ENCODE results near the gene LOXHD1.

Gene LOXHD1

DNA sequence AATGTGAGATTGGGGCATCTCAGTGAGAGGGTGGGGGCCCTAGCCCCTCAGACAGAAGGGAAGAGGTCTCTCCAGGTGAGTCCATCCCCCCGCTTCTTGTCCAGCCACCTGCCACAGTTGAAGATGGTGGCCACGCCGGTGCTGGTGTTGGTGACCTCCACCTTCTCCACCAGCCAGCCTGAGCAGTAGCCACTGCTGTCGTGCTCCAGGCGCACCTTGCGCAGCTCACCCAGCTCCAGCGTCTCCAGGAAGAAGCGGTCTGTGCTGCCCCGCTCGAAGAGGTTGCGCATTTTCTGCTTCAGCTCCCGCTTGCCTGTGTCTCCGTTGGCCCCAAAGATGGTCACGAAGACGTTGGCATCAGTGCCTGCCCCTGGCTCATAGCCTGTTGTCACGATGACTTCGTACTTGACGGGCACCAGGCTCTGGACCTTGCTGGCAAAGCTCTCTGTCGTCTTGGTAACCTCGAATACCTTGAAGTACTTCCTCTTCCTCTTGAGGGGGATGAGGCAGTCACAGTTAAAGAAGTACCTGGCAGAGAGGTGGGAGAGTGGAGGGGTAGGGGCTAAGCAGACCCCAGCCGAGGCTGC lies 179.5 kb downstream of the LOXHD1 start:
- Histone ChIP-seq H3K36me3 (ENCODE audit: control insufficient read depth, insufficient read depth, low read length) (no peaks in the 10 kb centered on the region), H3K4me1 (ENCODE audit: control insufficient read depth, insufficient read depth, low read length, poor library complexity, severe bottlenecking) (no peaks in the 10 kb centered on the region), H3K27ac (ENCODE audit: insufficient read depth, low read length, poor library complexity, severe bottlenecking) (no peak overlapping the region), H3K9me3 (ENCODE audit: control insufficient read depth, low read length) (no peaks in the 10 kb centered on the region), H3K27me3 (replicated peaks; ENCODE audit: control insufficient read depth, insufficient read depth, low read length, poor library complexity, severe bottlenecking) (no peaks in the 10 kb centered on the region), H3K4me3 (ENCODE audit: insufficient read depth, low read depth, low read length, poor library complexity, severe bottlenecking) (no peak overlapping the region)
- no peak for DNase-seq

DNA sequence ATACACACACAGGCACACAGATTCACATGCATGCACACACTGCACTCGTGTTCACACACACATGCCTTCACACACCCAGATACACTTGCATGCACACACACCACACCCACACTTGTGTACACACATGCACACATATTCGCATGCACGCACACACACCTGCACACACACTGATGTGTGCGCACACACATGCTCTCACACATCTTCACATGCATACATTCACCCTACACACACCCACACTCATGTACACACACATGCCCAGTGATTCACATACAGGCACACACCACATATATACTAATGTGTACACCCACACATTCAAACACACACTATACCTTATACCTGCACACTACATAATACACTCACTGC lies 181.6 kb downstream of the LOXHD1 start:
- H3K4me1 ChIP-seq (ENCODE audit: control insufficient read depth, insufficient read depth, low read length, poor library complexity, severe bottlenecking) = no peaks in the 10 kb centered on the region
- no peak overlapping the region for H3K27ac ChIP-seq (ENCODE audit: insufficient read depth, low read length, poor library complexity, severe bottlenecking)
- H3K4me3 ChIP-seq (ENCODE audit: insufficient read depth, low read depth, low read length, poor library complexity, severe bottlenecking) = no peak overlapping the region
- no peaks in the 10 kb centered on the region for H3K36me3 ChIP-seq (ENCODE audit: control insufficient read depth, insufficient read depth, low read length)
- DNase-seq = no peak
- H3K27me3 ChIP-seq (replicated peaks; ENCODE audit: control insufficient read depth, insufficient read depth, low read length, poor library complexity, severe bottlenecking) = no peaks in the 10 kb centered on the region
- no peaks in the 10 kb centered on the region for H3K9me3 ChIP-seq (ENCODE audit: control insufficient read depth, low read length)

DNA sequence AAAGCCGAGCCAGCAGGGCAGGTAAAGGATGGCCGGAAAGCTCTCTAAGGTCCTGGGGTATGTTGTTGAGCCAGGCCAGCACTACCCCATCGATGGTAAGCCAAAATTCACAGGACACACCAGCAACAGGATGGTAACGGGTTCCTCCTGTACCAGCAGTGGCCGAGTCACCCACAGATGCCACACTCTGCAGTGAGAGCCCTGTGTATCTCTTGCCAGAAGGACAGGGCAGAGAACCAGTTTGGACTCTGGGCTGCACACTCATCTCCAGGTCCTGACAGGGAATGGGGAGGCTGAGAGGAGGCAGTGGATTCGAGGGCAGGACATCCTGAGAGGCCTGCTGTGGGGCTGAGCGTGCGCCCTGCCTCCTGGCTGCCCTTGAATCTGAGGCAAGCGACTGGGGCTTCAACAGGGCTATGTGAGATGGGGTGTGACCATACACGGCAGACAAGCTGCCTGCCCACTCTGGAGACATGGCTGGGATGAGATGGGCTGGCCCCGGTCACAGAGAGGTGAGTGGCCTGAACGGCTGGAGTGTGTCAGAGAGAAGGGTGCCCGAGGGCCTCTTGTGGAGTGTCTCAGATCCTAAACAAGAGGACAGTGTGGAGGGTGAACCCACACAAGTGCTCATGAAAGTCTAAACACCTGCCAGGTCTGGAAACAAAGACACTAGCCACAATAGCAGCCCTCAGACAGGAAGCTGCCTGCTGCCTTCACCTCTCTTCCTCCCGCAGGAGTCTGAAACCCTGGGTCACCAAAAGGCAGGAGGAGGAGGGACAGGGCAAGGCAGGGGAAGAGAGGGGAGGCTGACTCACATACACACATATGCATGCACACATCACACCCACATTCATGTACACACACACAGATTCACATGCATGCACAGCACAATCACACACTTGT lies 182.3 kb downstream of the LOXHD1 start:
- no peaks in the 10 kb centered on the region for H3K27me3 ChIP-seq (replicated peaks; ENCODE audit: control insufficient read depth, insufficient read depth, low read length, poor library complexity, severe bottlenecking)
- no peaks in the 10 kb centered on the region for H3K9me3 ChIP-seq (ENCODE audit: control insufficient read depth, low read length)
- H3K36me3 ChIP-seq (ENCODE audit: control insufficient read depth, insufficient read depth, low read length) = no peaks in the 10 kb centered on the region
- H3K4me1 ChIP-seq (ENCODE audit: control insufficient read depth, insufficient read depth, low read length, poor library complexity, severe bottlenecking) = no peaks in the 10 kb centered on the region
- H3K4me3 ChIP-seq (ENCODE audit: insufficient read depth, low read depth, low read length, poor library complexity, severe bottlenecking) = no peak overlapping the region
- no peak overlapping the region for H3K27ac ChIP-seq (ENCODE audit: insufficient read depth, low read length, poor library complexity, severe bottlenecking)
- no peak for DNase-seq

DNA sequence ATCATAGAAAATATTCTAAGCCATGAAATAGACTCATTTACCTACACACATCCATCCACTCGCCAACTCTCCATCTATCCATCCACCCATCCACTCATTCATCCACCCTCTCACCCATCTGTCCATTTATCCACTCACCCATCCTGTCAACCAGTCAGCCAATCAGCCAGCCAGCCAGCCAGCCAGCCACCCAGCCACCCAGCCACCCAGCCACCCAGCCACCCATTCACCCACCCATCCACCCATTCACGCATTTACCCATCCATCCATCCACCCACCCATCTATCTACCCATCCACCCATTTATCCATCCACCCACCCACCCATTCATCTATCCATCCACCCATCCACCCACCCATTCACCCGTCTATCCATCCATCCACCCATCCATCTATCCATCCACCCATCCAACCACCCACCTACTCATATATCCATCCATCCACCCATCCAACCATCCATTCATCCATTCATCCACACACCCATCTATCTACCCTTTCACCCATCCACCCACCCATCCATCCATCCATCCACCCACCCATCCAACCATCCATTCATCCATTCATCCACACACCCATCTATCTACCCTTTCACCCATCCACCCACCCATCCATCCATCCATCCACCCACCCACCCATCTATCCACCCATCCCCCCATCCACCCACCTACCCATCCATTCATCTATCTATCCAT lies 185.1 kb downstream of the LOXHD1 start:
- Histone ChIP-seq H3K9me3 (ENCODE audit: control insufficient read depth, low read length) (no peaks in the 10 kb centered on the region), H3K27ac (ENCODE audit: insufficient read depth, low read length, poor library complexity, severe bottlenecking) (no peak overlapping the region), H3K36me3 (ENCODE audit: control insufficient read depth, insufficient read depth, low read length) (no peaks in the 10 kb centered on the region), H3K4me1 (ENCODE audit: control insufficient read depth, insufficient read depth, low read length, poor library complexity, severe bottlenecking) (no peaks in the 10 kb centered on the region), H3K27me3 (replicated peaks; ENCODE audit: control insufficient read depth, insufficient read depth, low read length, poor library complexity, severe bottlenecking) (no peaks in the 10 kb centered on the region), H3K4me3 (ENCODE audit: insufficient read depth, low read depth, low read length, poor library complexity, severe bottlenecking) (no peak overlapping the region)
- no peak for DNase-seq

DNA sequence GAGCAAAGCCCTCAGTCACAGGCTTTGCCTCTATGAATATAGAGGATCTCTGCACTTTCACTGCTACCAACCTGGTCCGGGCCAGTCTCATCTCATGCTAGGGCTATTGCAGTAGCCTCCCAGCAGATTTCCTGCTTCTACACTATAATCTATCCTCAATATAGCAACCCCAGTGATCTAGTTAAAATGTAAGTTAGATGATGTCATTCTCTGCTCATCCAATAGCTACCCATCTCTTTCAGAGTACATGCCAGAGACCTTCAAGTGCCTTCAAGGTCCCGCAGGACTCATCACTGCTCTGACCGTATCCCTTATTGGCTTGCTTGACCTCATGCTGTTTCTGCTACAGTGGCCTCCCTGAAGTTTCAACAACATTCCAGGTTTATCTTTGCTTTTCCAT lies 186.3 kb downstream of the LOXHD1 start:
- Histone ChIP-seq H3K9me3 (ENCODE audit: control insufficient read depth, low read length) (no peaks in the 10 kb centered on the region), H3K36me3 (ENCODE audit: control insufficient read depth, insufficient read depth, low read length) (no peaks in the 10 kb centered on the region), H3K4me1 (ENCODE audit: control insufficient read depth, insufficient read depth, low read length, poor library complexity, severe bottlenecking) (no peaks in the 10 kb centered on the region), H3K4me3 (ENCODE audit: insufficient read depth, low read depth, low read length, poor library complexity, severe bottlenecking) (no peak overlapping the region), H3K27me3 (replicated peaks; ENCODE audit: control insufficient read depth, insufficient read depth, low read length, poor library complexity, severe bottlenecking) (no peaks in the 10 kb centered on the region), H3K27ac (ENCODE audit: insufficient read depth, low read length, poor library complexity, severe bottlenecking) (no peak overlapping the region)
- no peak for DNase-seq

DNA sequence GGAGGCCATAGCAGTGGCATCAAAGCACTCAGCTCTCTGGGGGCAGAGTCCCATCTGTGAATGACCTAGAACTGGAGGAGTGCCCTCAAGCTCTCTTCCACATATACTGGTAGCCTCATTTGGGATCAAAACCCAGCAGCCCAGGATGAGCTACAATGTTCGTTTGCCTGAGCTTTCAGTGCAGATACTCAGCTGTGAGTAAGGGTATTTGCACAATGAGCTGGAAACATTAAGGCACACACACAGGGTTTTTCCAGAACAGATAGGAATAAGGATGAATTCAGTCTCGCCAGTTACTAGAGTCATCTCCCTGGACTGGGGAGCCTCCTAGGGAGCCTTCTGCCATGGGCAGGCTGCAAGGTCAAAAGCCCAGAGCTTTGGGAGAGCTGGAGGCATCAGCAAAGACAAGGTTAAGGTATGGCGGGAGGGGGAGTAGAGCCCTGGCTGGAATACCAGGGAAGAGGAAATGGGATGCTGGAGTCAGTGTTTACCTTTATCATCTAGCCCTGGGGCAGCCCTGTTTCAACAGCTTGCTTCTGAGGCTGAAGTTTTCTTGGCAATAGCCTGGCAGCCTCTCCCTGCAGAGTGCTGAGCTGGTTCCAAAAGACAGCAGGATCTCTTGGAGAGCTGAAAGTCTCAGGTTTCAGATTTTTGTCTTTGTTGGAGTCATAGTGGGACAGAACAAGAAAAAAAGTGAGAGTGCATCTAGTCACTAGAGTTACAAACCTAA lies 187.7 kb downstream of the LOXHD1 start:
- Histone ChIP-seq H3K36me3 (ENCODE audit: control insufficient read depth, insufficient read depth, low read length) (no peaks in the 10 kb centered on the region), H3K4me3 (ENCODE audit: insufficient read depth, low read depth, low read length, poor library complexity, severe bottlenecking) (no peak overlapping the region), H3K27me3 (replicated peaks; ENCODE audit: control insufficient read depth, insufficient read depth, low read length, poor library complexity, severe bottlenecking) (no peaks in the 10 kb centered on the region), H3K4me1 (ENCODE audit: control insufficient read depth, insufficient read depth, low read length, poor library complexity, severe bottlenecking) (no peaks in the 10 kb centered on the region), H3K9me3 (ENCODE audit: control insufficient read depth, low read length) (no peaks in the 10 kb centered on the region), H3K27ac (ENCODE audit: insufficient read depth, low read length, poor library complexity, severe bottlenecking) (no peak overlapping the region)
- no peak for DNase-seq

DNA sequence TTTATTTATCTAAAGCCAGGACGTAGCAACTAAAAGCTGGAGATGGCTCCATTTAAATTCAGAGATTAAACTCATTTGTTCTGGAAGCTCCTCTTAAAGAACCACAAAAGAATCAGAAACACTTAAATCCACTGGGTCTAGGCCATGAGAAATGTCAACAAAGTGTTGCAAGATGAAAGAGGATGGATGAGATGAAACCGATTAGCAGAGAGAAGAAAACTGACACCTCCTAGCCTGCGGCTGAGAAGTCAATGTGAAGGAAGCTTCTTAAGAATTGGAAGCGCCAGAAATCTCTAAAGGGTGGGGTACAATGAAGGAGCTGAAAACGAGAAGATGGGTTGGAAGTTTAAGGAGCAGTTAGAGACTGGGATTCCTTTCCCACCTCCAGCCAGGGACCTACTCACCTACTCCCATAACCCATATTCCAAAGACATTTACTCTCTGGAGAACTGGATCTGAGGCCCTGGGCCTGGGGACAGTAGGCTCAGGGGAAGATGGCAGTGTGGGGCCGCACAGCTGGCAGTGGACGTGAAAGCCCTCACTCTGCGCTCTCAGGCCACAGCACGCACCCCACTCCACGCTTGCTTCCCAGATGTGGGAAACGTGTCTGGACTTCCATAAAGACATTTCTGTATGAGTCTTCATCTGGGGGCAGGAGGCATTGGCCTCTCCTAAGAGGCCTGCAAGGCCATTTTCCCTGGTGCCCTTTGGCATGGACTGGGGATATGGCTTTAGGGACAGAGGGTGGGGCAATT lies 188.4 kb downstream of the LOXHD1 start:
- no peak overlapping the region for H3K27ac ChIP-seq (ENCODE audit: insufficient read depth, low read length, poor library complexity, severe bottlenecking)
- H3K4me1 ChIP-seq (ENCODE audit: control insufficient read depth, insufficient read depth, low read length, poor library complexity, severe bottlenecking) = no peaks in the 10 kb centered on the region
- H3K27me3 ChIP-seq (replicated peaks; ENCODE audit: control insufficient read depth, insufficient read depth, low read length, poor library complexity, severe bottlenecking) = no peaks in the 10 kb centered on the region
- no peaks in the 10 kb centered on the region for H3K36me3 ChIP-seq (ENCODE audit: control insufficient read depth, insufficient read depth, low read length)
- H3K4me3 ChIP-seq (ENCODE audit: insufficient read depth, low read depth, low read length, poor library complexity, severe bottlenecking) = no peak overlapping the region
- no peak for DNase-seq
- no peaks in the 10 kb centered on the region for H3K9me3 ChIP-seq (ENCODE audit: control insufficient read depth, low read length)

DNA sequence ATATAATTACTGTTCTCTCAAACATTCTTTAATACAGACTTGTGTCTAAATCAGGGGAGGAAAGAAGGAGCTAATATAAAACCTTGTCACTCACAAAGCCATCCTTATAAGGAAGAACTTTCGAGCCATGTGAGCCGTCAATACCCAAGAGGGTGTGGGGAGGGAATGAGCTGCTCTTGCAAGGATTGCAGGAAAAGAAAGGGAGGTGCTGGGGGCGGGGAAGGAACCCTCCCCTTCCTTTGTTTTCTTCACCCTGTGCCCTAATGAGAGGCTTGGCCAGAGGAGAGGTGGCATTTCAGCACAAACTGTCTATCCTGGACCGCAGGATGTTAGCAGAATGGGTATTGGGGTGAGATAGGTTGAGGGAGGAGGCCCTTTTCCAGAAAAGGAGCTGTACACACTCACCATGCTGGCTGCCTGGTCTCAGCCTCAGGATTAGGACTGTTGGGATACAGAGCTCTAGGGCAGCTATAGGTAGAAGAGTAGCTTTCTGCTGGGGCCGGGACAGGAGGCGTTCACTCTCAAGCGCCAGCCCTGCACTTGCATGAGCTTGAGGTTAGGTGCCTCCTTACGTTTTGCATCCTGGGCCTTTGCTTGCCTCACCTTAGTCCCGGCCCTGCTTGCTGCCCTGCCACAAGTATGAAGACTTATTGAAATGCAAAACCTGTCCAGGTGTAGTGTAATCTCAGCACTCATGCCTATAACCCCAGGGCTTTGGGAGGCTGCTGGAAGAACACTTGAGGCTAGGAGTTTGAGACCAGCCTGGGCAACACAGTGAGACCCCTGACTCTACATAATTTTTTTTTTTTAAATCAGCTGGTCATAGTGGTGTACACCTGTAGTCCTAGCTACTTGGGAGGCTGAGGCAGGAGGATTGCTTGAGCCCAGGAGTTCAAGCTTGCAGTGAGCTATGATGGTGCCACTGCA lies 190.5 kb downstream of the LOXHD1 start:
- Histone ChIP-seq H3K4me3 (ENCODE audit: insufficient read depth, low read depth, low read length, poor library complexity, severe bottlenecking) (no peak overlapping the region), H3K36me3 (ENCODE audit: control insufficient read depth, insufficient read depth, low read length) (no peaks in the 10 kb centered on the region), H3K9me3 (ENCODE audit: control insufficient read depth, low read length) (no peaks in the 10 kb centered on the region), H3K27ac (ENCODE audit: insufficient read depth, low read length, poor library complexity, severe bottlenecking) (no peak overlapping the region), H3K4me1 (ENCODE audit: control insufficient read depth, insufficient read depth, low read length, poor library complexity, severe bottlenecking) (no peaks in the 10 kb centered on the region), H3K27me3 (replicated peaks; ENCODE audit: control insufficient read depth, insufficient read depth, low read length, poor library complexity, severe bottlenecking) (no peaks in the 10 kb centered on the region)
- DNase-seq = no peak

All from effector memory CD4-positive, alpha-beta T cell (primary cell).